Suprapubic skin (tissue), 4 donors: ENCODE measurements around the gene OSTF1. TPM values are rescaled to one million over a fixed set of nuclear protein-coding genes. Genes with fewer than 3 reads are reported as not detected.

ENCODE experiments used
- DNase-seq, 2 donors: peaks; one replicate each; pipeline ENCODE4 v3.0.0-alpha.2; 2019; ENCODE audit warnings: low spot score in 2 of 2
- H3K27ac ChIP-seq: fragments of 200-600 bp; sonication (generic); one replicate; pipeline ENCODE4 v1.5.1; 2019
- H3K27me3 ChIP-seq: fragments of 200-600 bp; sonication (generic); one replicate; pipeline ENCODE4 v1.5.1; 2019
- H3K36me3 ChIP-seq: fragments of 200-600 bp; sonication (generic); one replicate; pipeline ENCODE4 v1.5.1; 2019
- H3K4me1 ChIP-seq: fragments of 200-600 bp; sonication (generic); one replicate; pipeline ENCODE4 v1.5.1; 2019
- H3K4me3 ChIP-seq: fragments of 200-600 bp; sonication (generic); one replicate; pipeline ENCODE4 v1.5.1; 2019; ENCODE audit warnings: mild to moderate bottlenecking
- H3K9me3 ChIP-seq: fragments of 200-600 bp; sonication (generic); one replicate; pipeline ENCODE4 v1.5.1; 2019
- CTCF ChIP-seq, 2 donors: fragments of 200-600 bp in 1 of 2; fragments of 450-650 bp in 1 of 2; sonication (generic) in 1 of 2; IDR thresholded peaks; one replicate each; pipeline ENCODE4 v1.5.1; 2016 to 2019; ENCODE audit warnings: antibody characterized with exemption in 2 of 2, mild to moderate bottlenecking in 1 of 2, moderate library complexity in 1 of 2
- EP300 ChIP-seq: sonication (generic); formaldehyde crosslinking; IDR thresholded peaks from one replicate; pipeline ENCODE4 v1.6.1; 2017; ENCODE audit warnings: antibody characterized with exemption
- POLR2A ChIP-seq, 2 donors: fragments of 450-650 bp; IDR thresholded peaks; one replicate each; pipeline ENCODE4 v1.6.1; 2017; ENCODE audit warnings: antibody characterized with exemption in 2 of 2, mild to moderate bottlenecking in 2 of 2, moderate library complexity in 2 of 2
- POLR2AphosphoS5 ChIP-seq, 3 donors: sonication (generic); formaldehyde crosslinking; IDR thresholded peaks; one replicate each; pipeline ENCODE4 v1.6.1; 2017; ENCODE audit warnings: antibody characterized with exemption in 3 of 3
- WGBS: methylation state at CpG from one replicate; pipeline ENCODE4 v1.1.5; 2018; 5-methylcytosine and 5-hydroxymethylcytosine counted together
- total RNA-seq, 4 donors: library from RNA; depleted of rRNA; stranded (reverse); fragments of >200 nt; gene quantifications; one replicate each; pipeline ENCODE4 v1.1.0, GENCODE V29; 2016

The OSTF1 gene
- total RNA-seq, 4 donors from 2014 or later: 32.3 to 46.3 (median 44.3) TPM

GRCh38 chr9:75109210-75109839, 21.0 kb downstream of the OSTF1 start:
- Histone ChIP-seq H3K36me3 (no peaks in the 10 kb centered on the region), H3K27ac (no peak overlapping the region), H3K4me3 (no peak overlapping the region), H3K9me3 (no peaks in the 10 kb centered on the region), H3K4me1 (peaks cover 36% of the 10 kb centered on the region), H3K27me3 (no peaks in the 10 kb centered on the region)
- no peak for DNase-seq
- WGBS: 89% methylated on average over 7 of the region's 7 CpGs
- TF ChIP-seq POLR2AphosphoS5 (IDR thresholded peaks at IDR 0.05) (no peak), CTCF (IDR thresholded peaks at IDR 0.05) (no peak), POLR2A (IDR thresholded peaks at IDR 0.05) (no peak), EP300 (no peak)

- Histone ChIP-seq H3K4me1 (peaks cover 33% of the 10 kb centered on the region), H3K9me3 (no peaks in the 10 kb centered on the region), H3K27ac (peak overlapping the region; percentile 31), H3K36me3 (no peaks in the 10 kb centered on the region), H3K27me3 (no peaks in the 10 kb centered on the region), H3K4me3 (no peak overlapping the region)
- TF ChIP-seq POLR2A (IDR thresholded peaks at IDR 0.05): no peak
- TF ChIP-seq EP300: no peak
- TF ChIP-seq POLR2AphosphoS5 (IDR thresholded peaks at IDR 0.05): no peak
- no peak for TF ChIP-seq CTCF (IDR thresholded peaks at IDR 0.05)
- WGBS: 59% methylated on average over 5 of the region's 5 CpGs
- DNase-seq: no peak
These were observed 22.8 kb downstream of the OSTF1 start for GRCh38 chr9:75111019-75111622.

GRCh38 chr9:75112789-75113188, 24.5 kb downstream of the OSTF1 start:
- 65% methylated on average over 4 of the region's 4 CpGs for WGBS
- no peak for DNase-seq
- TF ChIP-seq POLR2AphosphoS5 (IDR thresholded peaks at IDR 0.05) (no peak), EP300 (no peak), CTCF (IDR thresholded peaks at IDR 0.05) (no peak), POLR2A (IDR thresholded peaks at IDR 0.05) (no peak)
- no peak overlapping the region for H3K4me3 ChIP-seq
- H3K36me3 ChIP-seq: peaks cover under 1% of the 10 kb centered on the region
- H3K27me3 ChIP-seq: no peaks in the 10 kb centered on the region
- H3K9me3 ChIP-seq: no peaks in the 10 kb centered on the region
- H3K27ac ChIP-seq: no peak overlapping the region
- peaks cover 26% of the 10 kb centered on the region for H3K4me1 ChIP-seq

GRCh38 chr9:75116306-75116705, 28.0 kb downstream of the OSTF1 start:
- DNase-seq: no peak
- WGBS: 69% methylated on average over 4 of the region's 4 CpGs
- H3K27ac ChIP-seq: no peak overlapping the region
- H3K36me3 ChIP-seq: peaks cover 25% of the 10 kb centered on the region
- no peak overlapping the region for H3K4me3 ChIP-seq
- no peaks in the 10 kb centered on the region for H3K9me3 ChIP-seq
- peaks cover 10% of the 10 kb centered on the region for H3K4me1 ChIP-seq
- no peaks in the 10 kb centered on the region for H3K27me3 ChIP-seq
- TF ChIP-seq POLR2A (IDR thresholded peaks at IDR 0.05) (no peak), CTCF (IDR thresholded peaks at IDR 0.05) (no peak), EP300 (no peak), POLR2AphosphoS5 (IDR thresholded peaks at IDR 0.05) (no peak)

GRCh38 chr9:75117564-75117963, 29.2 kb downstream of the OSTF1 start:
- H3K36me3 ChIP-seq: peaks cover 32% of the 10 kb centered on the region
- TF ChIP-seq POLR2AphosphoS5 (IDR thresholded peaks at IDR 0.05) (no peak), CTCF (IDR thresholded peaks at IDR 0.05) (no peak)
- H3K9me3 ChIP-seq: no peaks in the 10 kb centered on the region
- H3K27me3 ChIP-seq: no peaks in the 10 kb centered on the region
- H3K27ac ChIP-seq: no peak overlapping the region
- 94% methylated on average over 1 of the region's 1 CpG for WGBS
- H3K4me3 ChIP-seq: no peak overlapping the region
- H3K4me1 ChIP-seq: peaks cover 7% of the 10 kb centered on the region
- no peak for DNase-seq
